Urinary bladder (tissue), 4 donors: ENCODE results near the gene AGAP1. TPM values are rescaled to one million over a fixed set of nuclear protein-coding genes. Genes with fewer than 3 reads are reported as not detected.
A peak's percentile ranks its signal among the peaks of the same experiment; 100 is the strongest.

ENCODE experiments used
- DNase-seq: peaks from one replicate; pipeline ENCODE4 v3.0.0-alpha.2; 2015; ENCODE audit errors: extremely low spot score
- H3K27ac ChIP-seq: one replicate; pipeline ENCODE4 v1.5.1; 2013; ENCODE audit warnings: low read depth, mild to moderate bottlenecking, moderate library complexity
- H3K36me3 ChIP-seq: one replicate; pipeline ENCODE4 v1.6.1; 2013; ENCODE audit warnings: mild to moderate bottlenecking, moderate library complexity; ENCODE audit not compliant: insufficient read depth
- H3K4me1 ChIP-seq: one replicate; pipeline ENCODE4 v1.6.1; 2013; ENCODE audit warnings: mild to moderate bottlenecking, moderate library complexity; ENCODE audit not compliant: insufficient read depth
- H3K4me3 ChIP-seq: one replicate; pipeline ENCODE4 v1.5.1; 2013; ENCODE audit warnings: low read depth, low read length
- WGBS: extraction: QIAGEN DNeasy Blood & Tissue Kit; methylation state at CpG from one replicate; pipeline ENCODE4 v1.1.7; 2013; 5-methylcytosine and 5-hydroxymethylcytosine counted together
- polyA plus RNA-seq: library from polyadenylated mRNA; stranded (reverse); fragments of 200-250 nt; gene quantifications from one replicate; pipeline ENCODE4 v1.2.3, GENCODE V29; 2013
- total RNA-seq: library from RNA; depleted of rRNA; stranded (reverse); fragments of >200 nt; gene quantifications from one replicate; pipeline ENCODE4 v1.2.3, GENCODE V29; 2014
- donor health status: healthy with polysubstance abuse.
- donor health status: healthy.

Gene AGAP1
- total and polyA plus RNA-seq, 2 donors: 12.8 to 24.7 TPM

GRCh38 chr2:235468978-235469655 lies 24.7 kb upstream of the AGAP1 start:
- DNase-seq: no peak
- H3K4me1 ChIP-seq: no peaks in the 10 kb centered on the region
- WGBS: 42% methylated on average over 9 of the region's 9 CpGs
- no peak overlapping the region for H3K27ac ChIP-seq
- no peak overlapping the region for H3K4me3 ChIP-seq
- no peaks in the 10 kb centered on the region for H3K36me3 ChIP-seq

GRCh38 chr2:235471186-235471747 lies 22.6 kb upstream of the AGAP1 start:
- Histone ChIP-seq H3K4me3 (no peak overlapping the region), H3K36me3 (no peaks in the 10 kb centered on the region), H3K27ac (no peak overlapping the region), H3K4me1 (no peaks in the 10 kb centered on the region)
- 77% methylated on average over 5 of the region's 5 CpGs for WGBS
- DNase-seq: no peak

- Histone ChIP-seq H3K36me3 (no peaks in the 10 kb centered on the region), H3K27ac (no peak overlapping the region), H3K4me3 (no peak overlapping the region), H3K4me1 (no peaks in the 10 kb centered on the region)
- DNase-seq: no peak
- 80% methylated on average over 4 of the region's 4 CpGs for WGBS
Observed at GRCh38 chr2:235472443-235472842, 21.4 kb upstream of the AGAP1 start.

- Histone ChIP-seq H3K4me3 (no peak overlapping the region), H3K27ac (no peak overlapping the region), H3K4me1 (no peaks in the 10 kb centered on the region), H3K36me3 (no peaks in the 10 kb centered on the region)
- DNase-seq: no peak
- 27% methylated on average over 6 of the region's 6 CpGs for WGBS
Observed at GRCh38 chr2:235478609-235479008, 15.2 kb upstream of the AGAP1 start.

- Histone ChIP-seq H3K4me1 (no peaks in the 10 kb centered on the region), H3K4me3 (no peak overlapping the region), H3K27ac (no peak overlapping the region), H3K36me3 (no peaks in the 10 kb centered on the region)
- 86% methylated on average over 11 of the region's 11 CpGs for WGBS
- no peak for DNase-seq
Observed at GRCh38 chr2:235479604-235480003, 14.2 kb upstream of the AGAP1 start.

- no peaks in the 10 kb centered on the region for H3K36me3 ChIP-seq
- 89% methylated on average over 4 of the region's 4 CpGs for WGBS
- H3K4me1 ChIP-seq: no peaks in the 10 kb centered on the region
- no peak overlapping the region for H3K4me3 ChIP-seq
- no peak for DNase-seq
- no peak overlapping the region for H3K27ac ChIP-seq
Observed at GRCh38 chr2:235480614-235481013, 13.2 kb upstream of the AGAP1 start.

GRCh38 chr2:235483313-235483712 lies 10.5 kb upstream of the AGAP1 start:
- Histone ChIP-seq H3K36me3 (no peaks in the 10 kb centered on the region), H3K4me3 (no peak overlapping the region), H3K4me1 (no peaks in the 10 kb centered on the region), H3K27ac (no peak overlapping the region)
- DNase-seq: no peak
- WGBS: 65% methylated on average over 4 of the region's 4 CpGs

- WGBS: 68% methylated on average over 5 of the region's 5 CpGs
- no peaks in the 10 kb centered on the region for H3K4me1 ChIP-seq
- no peaks in the 10 kb centered on the region for H3K36me3 ChIP-seq
- no peak overlapping the region for H3K4me3 ChIP-seq
- no peak overlapping the region for H3K27ac ChIP-seq
- DNase-seq: no peak
Observed at GRCh38 chr2:235485362-235485761, 8.5 kb upstream of the AGAP1 start.

- Histone ChIP-seq H3K27ac (no peak overlapping the region), H3K4me3 (no peak overlapping the region), H3K36me3 (no peaks in the 10 kb centered on the region), H3K4me1 (no peaks in the 10 kb centered on the region)
- 85% methylated on average over 1 of the region's 1 CpG for WGBS
- DNase-seq: no peak
Observed at GRCh38 chr2:235486729-235487128, 7.1 kb upstream of the AGAP1 start.

GRCh38 chr2:235489897-235490296 lies 3.9 kb upstream of the AGAP1 start:
- Histone ChIP-seq H3K27ac (no peak overlapping the region), H3K4me1 (no peaks in the 10 kb centered on the region), H3K36me3 (no peaks in the 10 kb centered on the region), H3K4me3 (no peak overlapping the region)
- DNase-seq: no peak
- 91% methylated on average over 2 of the region's 2 CpGs for WGBS

- WGBS: 16% methylated on average over 27 of the region's 27 CpGs
- Histone ChIP-seq H3K4me1 (no peaks in the 10 kb centered on the region), H3K27ac (no peak overlapping the region), H3K36me3 (no peaks in the 10 kb centered on the region), H3K4me3 (peak overlapping the region; percentile 77)
- no peak for DNase-seq
Observed at GRCh38 chr2:235492850-235493344, 946 bp upstream of the AGAP1 start.

GRCh38 chr2:235493402-235493774 lies 455 bp upstream of the AGAP1 start:
- WGBS: 2% methylated on average over 33 of the region's 33 CpGs
- Histone ChIP-seq H3K36me3 (no peaks in the 10 kb centered on the region), H3K27ac (peak overlapping the region; percentile 52), H3K4me3 (peak overlapping the region; percentile 77), H3K4me1 (no peaks in the 10 kb centered on the region)
- no peak for DNase-seq

- H3K36me3 ChIP-seq: no peaks in the 10 kb centered on the region
- WGBS: under 1% methylated on average over 72 of the region's 72 CpGs
- H3K4me3 ChIP-seq: peak overlapping the region; percentile 77
- H3K4me1 ChIP-seq: no peaks in the 10 kb centered on the region
- no peak overlapping the region for H3K27ac ChIP-seq
- no peak for DNase-seq
Observed at GRCh38 chr2:235494716-235495372, 1.0 kb downstream of the AGAP1 start.
